Activated naive CD8-positive, alpha-beta T cell treated with anti-CD3 and anti-CD28 coated beads, Interleukin-2, amount 10 ng/mL, durations not matched to agents 7 days and 5 days (primary cell): ENCODE results near the gene ZBTB5. TPM values are rescaled to one million over a fixed set of nuclear protein-coding genes. Genes with fewer than 3 reads are reported as not detected.
"Not testable (repeated sequence)": the region's sequence is repeated elsewhere in the genome, so short reads cannot be mapped to it uniquely, and the experiment has no call there.

Experiments used
- ATAC-seq: fragments of 150-1000 bp; cut with Tn5 transposase; one replicate; pipeline ENCODE4 v1.10.0; 2021; ENCODE audit warnings: low read depth, moderate library complexity
- POLR2A ChIA-PET: fragments of 350-600 bp; sonication (Branson Sonifier 250); formaldehyde crosslinking; loops from one replicate; lab custom pipeline; 2021; ENCODE audit warnings: antibody characterized with exemption; lab: Charles Lee
- DNase-seq: peaks from one replicate; pipeline ENCODE4 v3.0.0; 2021
- H3K27ac Mint-ChIP-seq: one replicate; pipeline ENCODE4 v1.8.0; 2022; ENCODE audit warnings: mild to moderate bottlenecking, mixed read lengths
- H3K27me3 Mint-ChIP-seq: one replicate; pipeline ENCODE4 v1.8.0; 2022; ENCODE audit warnings: mild to moderate bottlenecking, moderate library complexity, mixed read lengths
- H3K36me3 Mint-ChIP-seq: one replicate; pipeline ENCODE4 v1.8.0; 2021; ENCODE audit warnings: mild to moderate bottlenecking, mixed read lengths
- H3K4me1 Mint-ChIP-seq: one replicate; pipeline ENCODE4 v1.8.0; 2021; ENCODE audit warnings: mixed read lengths
- H3K4me3 Mint-ChIP-seq: one replicate; pipeline ENCODE4 v1.8.0; 2022; ENCODE audit warnings: mild to moderate bottlenecking, moderate library complexity, mixed read lengths
- H3K9me3 Mint-ChIP-seq: one replicate; pipeline ENCODE4 v1.8.0; 2021; ENCODE audit warnings: mixed read lengths
- total RNA-seq, 2 experiments: library from RNA; stranded (reverse); gene quantifications; one replicate each; pipeline ENCODE4 v1.2.3, GENCODE V29; 2021

Gene ZBTB5
- total RNA-seq, 2 experiments from 2014 or later, result 12.5 to 13.3 TPM

GRCh38 chr9:37501957-37502596 is 36.8 kb upstream of the ZBTB5 start:
- POLR2A ChIA-PET, result no interaction called here
- DNase-seq, result no peak

GRCh38 chr9:37499297-37499696 is 34.0 kb upstream of the ZBTB5 start:
- Mint-ChIP-seq H3K27me3 (no peaks in the 10 kb centered on the region), H3K9me3 (no peaks in the 10 kb centered on the region), H3K27ac (no peak overlapping the region), H3K4me1 (peaks cover 17% of the 10 kb centered on the region), H3K4me3 (no peak overlapping the region), H3K36me3 (peaks cover 57% of the 10 kb centered on the region)
- POLR2A ChIA-PET, result no interaction called here
- ATAC-seq (no peak), DNase-seq (no peak)

More at GRCh38 chr9:37501957-37502596, 36.8 kb upstream of the ZBTB5 start:
- no peak overlapping the region for H3K4me3 Mint-ChIP-seq
- ATAC-seq, result no peak
- peak overlapping the region; percentile 13 for H3K27ac Mint-ChIP-seq
- no peaks in the 10 kb centered on the region for H3K27me3 Mint-ChIP-seq
- H3K36me3 Mint-ChIP-seq, result peaks cover 45% of the 10 kb centered on the region
- H3K4me1 Mint-ChIP-seq, result peaks cover 18% of the 10 kb centered on the region
- H3K9me3 Mint-ChIP-seq, result no peaks in the 10 kb centered on the region

- no peak overlapping the region for H3K4me3 Mint-ChIP-seq
Observed at GRCh38 chr9:37498457-37498856, 33.2 kb upstream of the ZBTB5 start.

GRCh38 chr9:37497320-37497719 is 32.1 kb upstream of the ZBTB5 start:
- POLR2A ChIA-PET, result no interaction called here
- H3K27ac Mint-ChIP-seq, result no peak overlapping the region
- DNase-seq, result no peak
- no peak overlapping the region for H3K4me3 Mint-ChIP-seq
- peaks cover 42% of the 10 kb centered on the region for H3K36me3 Mint-ChIP-seq
- H3K9me3 Mint-ChIP-seq, result no peaks in the 10 kb centered on the region
- no peak for ATAC-seq
- no peaks in the 10 kb centered on the region for H3K27me3 Mint-ChIP-seq
- H3K4me1 Mint-ChIP-seq, result peaks cover 2% of the 10 kb centered on the region

More at GRCh38 chr9:37498457-37498856, 33.2 kb upstream of the ZBTB5 start:
- H3K27ac Mint-ChIP-seq, result no peak overlapping the region
- no peak for ATAC-seq
- H3K36me3 Mint-ChIP-seq, result peaks cover 49% of the 10 kb centered on the region
- H3K4me1 Mint-ChIP-seq, result peaks cover 9% of the 10 kb centered on the region
- POLR2A ChIA-PET, result no interaction called here
- no peak for DNase-seq
- no peaks in the 10 kb centered on the region for H3K27me3 Mint-ChIP-seq
- no peaks in the 10 kb centered on the region for H3K9me3 Mint-ChIP-seq

- POLR2A ChIA-PET, result interaction anchor here (2.9 kb wide), 1 partner anchor 10 kb away, joined by 13 read pairs; the partner anchor contains the start of gene POLR1E
- no peaks in the 10 kb centered on the region for H3K9me3 Mint-ChIP-seq
- DNase-seq (no peak), ATAC-seq (no peak)
- no peaks in the 10 kb centered on the region for H3K27me3 Mint-ChIP-seq
- H3K36me3 Mint-ChIP-seq, result peaks cover 32% of the 10 kb centered on the region
- peaks cover 2% of the 10 kb centered on the region for H3K4me1 Mint-ChIP-seq
- no peak overlapping the region for H3K27ac Mint-ChIP-seq
- H3K4me3 Mint-ChIP-seq, result no peak overlapping the region
Observed at GRCh38 chr9:37496020-37496419, 30.8 kb upstream of the ZBTB5 start.

GRCh38 chr9:37495571-37495970 is 30.3 kb upstream of the ZBTB5 start:
- Mint-ChIP-seq H3K27me3 (no peaks in the 10 kb centered on the region), H3K27ac (peak overlapping the region; percentile 13), H3K4me3 (no peak overlapping the region), H3K36me3 (peaks cover 32% of the 10 kb centered on the region), H3K4me1 (peaks cover 7% of the 10 kb centered on the region), H3K9me3 (no peaks in the 10 kb centered on the region)
- POLR2A ChIA-PET, result interaction anchor here (2.9 kb wide), 1 partner anchor 10 kb away, joined by 13 read pairs; the partner anchor contains the start of gene POLR1E
- DNase-seq, result no peak
- no peak for ATAC-seq

- H3K4me1 Mint-ChIP-seq, result peaks cover 20% of the 10 kb centered on the region
- no peak for ATAC-seq
- no peak overlapping the region for H3K27ac Mint-ChIP-seq
- no peak overlapping the region for H3K4me3 Mint-ChIP-seq
- DNase-seq, result no peak
- POLR2A ChIA-PET, result no interaction called here
- H3K9me3 Mint-ChIP-seq, result no peaks in the 10 kb centered on the region
- H3K27me3 Mint-ChIP-seq, result no peaks in the 10 kb centered on the region
- H3K36me3 Mint-ChIP-seq, result peaks cover 28% of the 10 kb centered on the region
Observed at GRCh38 chr9:37491939-37492338, 26.7 kb upstream of the ZBTB5 start.

GRCh38 chr9:37486616-37487548 is 21.6 kb upstream of the ZBTB5 start:
- Mint-ChIP-seq H3K4me1 (peaks cover 32% of the 10 kb centered on the region), H3K36me3 (peaks cover 9% of the 10 kb centered on the region), H3K9me3 (no peaks in the 10 kb centered on the region), H3K27me3 (peaks cover under 1% of the 10 kb centered on the region), H3K27ac (peak overlapping the region; percentile 96), H3K4me3 (peak overlapping the region; percentile 98)
- ATAC-seq, result no peak
- no peak for DNase-seq
- POLR2A ChIA-PET, result interaction anchor here (0.6 to 3.7 kb wide), 6 partner anchors 8 to 983 kb away, joined by 3 to 44 read pairs (median 10); partner anchors contain the start of genes FBXO10, TOMM5 and ZBTB5

GRCh38 chr9:37486256-37486615 is 21.0 kb upstream of the ZBTB5 start:
- Mint-ChIP-seq H3K4me1 (peaks cover 32% of the 10 kb centered on the region), H3K27ac (peak overlapping the region; percentile 96), H3K9me3 (no peaks in the 10 kb centered on the region), H3K4me3 (peak overlapping the region; percentile 98), H3K36me3 (peaks cover 9% of the 10 kb centered on the region), H3K27me3 (peaks cover 6% of the 10 kb centered on the region)
- no peak for ATAC-seq
- no peak for DNase-seq
- POLR2A ChIA-PET, result interaction anchor here (1.0 to 3.7 kb wide), 7 partner anchors 9 to 299 kb away, joined by 3 to 44 read pairs (median 8); partner anchors contain the start of genes EXOSC3, FBXO10, TOMM5 and ZBTB5

- Mint-ChIP-seq H3K4me3 (peak within 1 kb of the TSS; percentile 98), H3K27me3 (peaks cover 9% of the 10 kb centered on the region), H3K4me1 (peaks cover 28% of the 10 kb centered on the region), H3K36me3 (peaks cover 9% of the 10 kb centered on the region), H3K9me3 (no peaks in the 10 kb centered on the region), H3K27ac (peak within 1 kb of the TSS; percentile 96)
- POLR2A ChIA-PET, result interaction anchor here (0.8 to 3.7 kb wide), 10 partner anchors 9 to 299 kb away, joined by 3 to 44 read pairs (median 6); partner anchors contain the start of genes EXOSC3, FBXO10, TOMM5 and ZBTB5
- ATAC-seq, result peak; percentile 98
- peak; percentile 99 for DNase-seq
Observed at GRCh38 chr9:37485389-37486255, 20.4 kb upstream of the ZBTB5 start, which contains the start of gene POLR1E. Gene POLR1E (plus strand): TSS chr9:37485948. CDS start chr9:37486048, 100 bp downstream.

GRCh38 chr9:37480759-37481158 is 15.5 kb upstream of the ZBTB5 start:
- no peak for DNase-seq
- ATAC-seq, result no peak
- POLR2A ChIA-PET, result interaction anchor here (0.9 to 1.1 kb wide), 2 partner anchors 14 to 111 kb away, joined by 3 to 4 read pairs; partner anchors contain the start of gene TOMM5
- no peaks in the 10 kb centered on the region for H3K9me3 Mint-ChIP-seq
- H3K36me3 Mint-ChIP-seq, result no peaks in the 10 kb centered on the region
- H3K4me3 Mint-ChIP-seq, result no peak overlapping the region
- H3K4me1 Mint-ChIP-seq, result peaks cover 6% of the 10 kb centered on the region
- no peak overlapping the region for H3K27ac Mint-ChIP-seq
- peaks cover 43% of the 10 kb centered on the region for H3K27me3 Mint-ChIP-seq

- DNase-seq, H3K4me3 Mint-ChIP-seq, H3K9me3 Mint-ChIP-seq, POLR2A ChIA-PET, H3K27ac Mint-ChIP-seq, H3K4me1 Mint-ChIP-seq, ATAC-seq, H3K36me3 Mint-ChIP-seq: not testable (repeated sequence)
- peaks cover 43% of the 10 kb centered on the region for H3K27me3 Mint-ChIP-seq
Observed at GRCh38 chr9:37477987-37478619, 12.9 kb upstream of the ZBTB5 start.
